Kidney glomerular epithelial cell (primary cell): Measurements from ENCODE around the gene ATF7IP.

Experiments
- DNase-seq: peaks from one replicate; lab custom pipeline; 2025; lab: John Stamatoyannopoulos, UW

Gene ATF7IP

GRCh38 chr12:14481201-14481600 lies 115.7 kb downstream of the ATF7IP start:
- DNase-seq, result no peak

- DNase-seq, result no peak
These were observed 116.9 kb downstream of the ATF7IP start for GRCh38 chr12:14482361-14482760.

- DNase-seq, result no peak
These were observed 117.4 kb downstream of the ATF7IP start for GRCh38 chr12:14482886-14483285.

- DNase-seq, result no peak
These were observed 129.8 kb downstream of the ATF7IP start for GRCh38 chr12:14495326-14495725.

- DNase-seq, result no peak
These were observed 140.4 kb downstream of the ATF7IP start for GRCh38 chr12:14505626-14506596.

- no peak for DNase-seq
These were observed 145.1 kb downstream of the ATF7IP start for GRCh38 chr12:14510574-14510973.

DNA sequence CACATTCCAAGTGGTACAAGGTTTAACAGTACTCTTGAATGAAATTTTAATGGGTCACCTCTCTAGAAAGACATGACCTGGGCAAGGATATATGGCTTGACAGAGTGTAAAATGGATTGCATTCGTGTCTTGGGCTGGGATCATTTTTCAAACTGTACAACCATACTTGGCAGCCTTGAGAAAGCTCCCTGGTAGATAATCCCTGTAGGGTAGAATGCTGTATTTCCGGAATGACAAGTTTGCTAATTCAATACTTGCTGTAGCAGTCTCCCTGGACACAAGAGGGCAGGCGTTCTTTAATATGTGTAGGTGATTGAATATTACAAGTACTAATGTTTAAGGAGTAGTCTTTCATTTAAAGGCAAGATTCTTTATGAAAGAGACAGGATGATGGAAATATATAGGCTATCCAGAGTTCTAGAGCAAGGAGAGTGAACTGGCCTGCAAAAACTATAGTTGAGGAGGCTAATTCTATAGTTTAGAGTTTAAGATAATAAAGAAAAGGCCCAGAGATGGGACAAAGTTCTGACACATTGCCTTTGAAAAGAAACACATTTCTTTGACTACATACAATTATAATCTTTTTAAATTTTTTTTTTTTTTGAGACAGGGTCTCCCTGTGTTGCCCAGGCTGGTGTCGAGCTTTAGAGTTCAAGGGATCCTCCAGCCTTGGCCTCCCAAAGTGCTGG lies 148.8 kb downstream of the ATF7IP start:
- peak; percentile 16 for DNase-seq

GRCh38 chr12:14514946-14515345 lies 149.5 kb downstream of the ATF7IP start:
- no peak for DNase-seq

- DNase-seq, result no peak
These were observed 156.3 kb downstream of the ATF7IP start for GRCh38 chr12:14521822-14522221.

GRCh38 chr12:14525964-14526363 lies 160.5 kb downstream of the ATF7IP start:
- DNase-seq, result no peak

- DNase-seq, result no peak
These were observed 166.7 kb downstream of the ATF7IP start for GRCh38 chr12:14532152-14532551.

DNA sequence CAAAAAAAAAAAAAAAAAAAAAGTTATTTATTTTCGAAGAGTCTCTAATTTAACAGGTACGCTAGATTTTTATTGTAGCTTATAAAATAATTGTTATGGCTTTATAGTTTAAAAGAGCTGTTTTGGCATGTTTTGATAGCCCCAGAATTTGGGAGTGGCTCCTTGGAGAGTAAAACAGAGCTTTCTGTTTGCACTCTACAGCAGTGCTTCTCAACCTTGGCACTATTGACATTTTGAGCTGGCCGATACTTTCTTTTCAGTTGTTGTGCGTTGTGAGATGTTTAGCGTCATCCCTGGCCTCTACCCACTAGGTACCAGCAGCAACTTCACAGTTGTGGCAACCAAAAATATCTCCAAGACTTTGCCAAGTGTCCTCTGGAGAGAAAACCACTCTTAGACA lies 171.6 kb downstream of the ATF7IP start:
- no peak for DNase-seq

DNA sequence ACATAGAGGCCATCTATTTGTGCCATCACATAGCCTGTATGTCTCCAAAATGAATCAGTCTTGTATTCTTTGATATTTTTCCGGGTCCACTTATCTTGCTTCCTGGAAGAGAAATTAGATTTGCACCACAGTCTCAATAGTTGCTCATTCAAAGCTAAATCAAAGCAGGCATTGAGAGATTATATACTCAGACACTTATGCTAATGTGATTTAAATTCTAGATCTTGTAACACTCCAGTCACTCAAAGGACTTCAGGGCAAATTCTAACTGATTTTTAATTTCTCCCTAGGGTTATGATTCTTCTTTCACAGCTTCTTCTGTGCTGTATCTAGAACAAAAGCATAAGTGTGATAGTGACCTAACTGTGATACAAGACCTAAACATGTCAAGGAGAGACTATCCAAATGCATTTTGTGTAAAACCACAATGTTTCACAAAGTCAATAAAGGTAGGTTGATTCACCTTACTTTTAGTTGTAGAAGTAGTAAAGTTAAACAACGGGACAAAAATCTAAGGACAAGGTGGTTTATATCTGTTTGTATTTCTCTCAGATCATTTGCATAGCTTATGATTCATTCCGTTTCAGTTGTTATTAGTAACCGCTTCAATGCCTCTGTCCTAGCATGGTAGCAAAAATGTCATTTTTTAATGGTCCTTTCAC lies 175.4 kb downstream of the ATF7IP start:
- DNase-seq, result no peak

- DNase-seq, result no peak
These were observed 180.0 kb downstream of the ATF7IP start for GRCh38 chr12:14545144-14546124.

GRCh38 chr12:14547571-14547970 lies 182.1 kb downstream of the ATF7IP start:
- no peak for DNase-seq

GRCh38 chr12:14548609-14549008 lies 183.1 kb downstream of the ATF7IP start:
- DNase-seq, result no peak
